GM12865 (cell line): ENCODE data around the gene ZNF563.
A peak's percentile ranks its signal among the peaks of the same experiment; 100 is the strongest.

Experiments
- DNase-seq: peaks from one replicate; pipeline ENCODE4 v3.0.0; 2010; ENCODE audit warnings: low read depth
- H3K4me3 ChIP-seq: 2 replicates; pipeline ENCODE4 v1.5.1; 2011; ENCODE audit warnings: mild to moderate bottlenecking, low read depth, low read length, control low read depth
- TF ChIP-seq, protein P1 (sequence below): IDR thresholded peaks from 2 replicates; pipeline ENCODE4 v1.5.1; 2011; ENCODE audit warnings: low read length, control low read depth, low read depth, inconsistent platforms; ENCODE audit not compliant: insufficient read depth; ENCODE audit errors: missing control alignments

Gene ZNF563

DNA sequence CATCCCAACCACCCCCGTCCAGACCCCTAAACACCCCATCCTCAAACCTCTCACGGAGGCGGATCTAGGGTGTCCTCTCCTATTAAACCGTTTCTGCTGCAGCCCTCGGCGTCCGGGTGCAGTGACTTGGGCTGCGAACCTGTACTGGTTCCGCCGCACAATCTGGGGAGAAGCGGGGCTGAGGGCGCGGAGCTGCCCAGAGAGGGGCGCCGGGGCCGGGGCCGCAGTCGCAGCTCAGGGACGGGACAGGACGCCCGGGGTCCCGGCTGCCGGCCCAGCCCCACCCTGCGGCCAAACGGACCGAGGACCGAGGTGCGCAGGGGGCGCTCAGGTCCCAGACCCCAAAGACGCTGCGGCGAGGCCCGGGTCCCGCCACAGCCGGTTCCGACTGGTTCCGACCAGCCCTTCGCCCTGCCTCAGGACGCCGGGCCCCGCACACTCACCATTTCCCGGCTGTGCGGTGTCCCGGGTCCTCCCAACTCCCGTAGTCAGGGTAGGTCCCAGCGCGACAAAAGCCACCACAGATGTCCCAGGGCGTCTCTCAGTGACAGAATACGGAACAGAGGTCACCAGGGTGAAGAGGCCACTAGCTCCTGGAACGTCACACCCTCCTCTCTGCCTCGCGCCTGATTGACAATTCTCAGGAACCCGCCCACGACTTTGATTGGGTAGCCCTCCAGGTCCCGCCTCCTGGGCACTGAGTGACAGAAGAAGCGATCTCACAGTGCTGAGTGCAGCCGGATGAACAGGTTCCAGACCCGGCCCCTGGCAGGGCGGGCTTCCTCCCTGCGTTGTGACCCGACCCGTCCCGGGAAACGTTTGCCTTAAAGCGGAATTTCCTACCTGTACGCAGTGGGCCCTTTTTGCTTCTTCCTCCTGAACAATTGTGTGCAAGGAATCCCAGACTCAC, 38.9 kb downstream of the ZNF563 start, which contains the start of gene ZNF44:
TSS of gene ZNF44 (minus strand) at position 635 of the 910 bp plus-strand sequence. CDS start at position 446, 189 bp downstream.
- TF ChIP-seq, protein P1, sequence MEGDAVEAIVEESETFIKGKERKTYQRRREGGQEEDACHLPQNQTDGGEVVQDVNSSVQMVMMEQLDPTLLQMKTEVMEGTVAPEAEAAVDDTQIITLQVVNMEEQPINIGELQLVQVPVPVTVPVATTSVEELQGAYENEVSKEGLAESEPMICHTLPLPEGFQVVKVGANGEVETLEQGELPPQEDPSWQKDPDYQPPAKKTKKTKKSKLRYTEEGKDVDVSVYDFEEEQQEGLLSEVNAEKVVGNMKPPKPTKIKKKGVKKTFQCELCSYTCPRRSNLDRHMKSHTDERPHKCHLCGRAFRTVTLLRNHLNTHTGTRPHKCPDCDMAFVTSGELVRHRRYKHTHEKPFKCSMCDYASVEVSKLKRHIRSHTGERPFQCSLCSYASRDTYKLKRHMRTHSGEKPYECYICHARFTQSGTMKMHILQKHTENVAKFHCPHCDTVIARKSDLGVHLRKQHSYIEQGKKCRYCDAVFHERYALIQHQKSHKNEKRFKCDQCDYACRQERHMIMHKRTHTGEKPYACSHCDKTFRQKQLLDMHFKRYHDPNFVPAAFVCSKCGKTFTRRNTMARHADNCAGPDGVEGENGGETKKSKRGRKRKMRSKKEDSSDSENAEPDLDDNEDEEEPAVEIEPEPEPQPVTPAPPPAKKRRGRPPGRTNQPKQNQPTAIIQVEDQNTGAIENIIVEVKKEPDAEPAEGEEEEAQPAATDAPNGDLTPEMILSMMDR: no peak
- peak; percentile 98 for DNase-seq
- H3K4me3 ChIP-seq: peak within 1 kb of the TSS; percentile 66

DNA sequence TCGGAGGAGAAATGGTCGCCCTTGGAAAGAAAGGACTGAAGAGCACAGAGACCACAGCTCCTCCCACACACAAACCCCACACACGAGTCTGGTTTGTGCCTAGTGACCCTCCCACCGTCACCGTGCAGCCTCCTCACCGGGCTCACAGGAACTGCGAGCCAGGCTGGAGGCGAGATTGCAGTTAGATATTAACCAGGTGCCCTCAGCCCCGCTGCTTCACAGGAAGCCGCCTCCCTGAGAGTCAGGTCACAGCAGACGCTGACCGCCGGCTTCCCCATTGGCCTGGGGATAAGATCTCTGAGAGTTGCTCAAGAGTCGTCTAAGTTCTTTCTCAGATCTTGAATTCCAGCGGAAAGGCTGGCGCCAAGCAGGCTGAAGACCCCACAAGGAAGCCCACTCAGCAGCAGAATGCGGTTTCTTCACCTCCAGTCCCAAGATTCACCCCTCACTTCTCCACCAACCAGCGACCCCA, 39.6 kb downstream of the ZNF563 start:
- H3K4me3 ChIP-seq: peak overlapping the region; percentile 66
- TF ChIP-seq, protein P1: no peak
- peak; percentile 81 for DNase-seq

DNA sequence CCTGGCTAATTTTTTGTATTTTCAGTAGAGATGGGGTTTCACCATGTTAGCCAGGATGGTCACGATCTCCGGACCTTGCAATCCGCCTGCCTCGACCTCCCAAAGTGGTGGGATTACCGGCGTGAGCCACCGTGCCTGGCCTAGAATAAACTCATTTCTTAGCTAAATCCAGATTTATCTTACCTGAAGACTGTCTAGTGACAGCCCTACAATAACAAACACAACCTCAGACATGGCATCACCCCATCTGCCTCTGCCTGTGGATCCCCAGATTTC, 43.7 kb downstream of the ZNF563 start:
- H3K4me3 ChIP-seq: no peak overlapping the region
- TF ChIP-seq, protein P1: no peak
- no peak for DNase-seq

DNA sequence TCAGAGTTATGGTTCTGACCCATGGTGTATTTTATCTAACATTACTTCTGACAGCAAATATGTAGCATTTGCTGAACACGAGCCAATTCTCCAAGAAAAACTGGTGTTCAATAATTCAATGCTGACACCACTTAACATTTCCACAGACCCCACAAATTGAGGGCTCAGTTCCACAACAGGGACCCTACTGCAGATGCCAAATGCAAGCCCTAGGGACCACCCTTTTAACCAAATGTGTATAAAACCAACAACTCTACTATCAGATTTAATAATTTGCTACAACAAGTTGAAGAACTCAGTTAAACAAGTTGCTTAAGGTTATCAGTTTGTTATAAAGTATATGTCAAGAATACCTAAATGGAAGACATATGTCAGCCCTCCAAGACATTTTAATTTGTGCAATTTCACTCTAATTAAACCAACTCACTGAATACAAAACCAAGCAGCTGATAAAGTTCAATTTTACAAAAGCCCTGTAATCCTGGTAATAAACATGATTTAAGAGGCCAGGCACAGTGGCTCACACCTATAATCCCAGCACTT, 45.4 kb downstream of the ZNF563 start:
- TF ChIP-seq, protein P1: no peak
- DNase-seq: no peak
- no peak overlapping the region for H3K4me3 ChIP-seq

DNA sequence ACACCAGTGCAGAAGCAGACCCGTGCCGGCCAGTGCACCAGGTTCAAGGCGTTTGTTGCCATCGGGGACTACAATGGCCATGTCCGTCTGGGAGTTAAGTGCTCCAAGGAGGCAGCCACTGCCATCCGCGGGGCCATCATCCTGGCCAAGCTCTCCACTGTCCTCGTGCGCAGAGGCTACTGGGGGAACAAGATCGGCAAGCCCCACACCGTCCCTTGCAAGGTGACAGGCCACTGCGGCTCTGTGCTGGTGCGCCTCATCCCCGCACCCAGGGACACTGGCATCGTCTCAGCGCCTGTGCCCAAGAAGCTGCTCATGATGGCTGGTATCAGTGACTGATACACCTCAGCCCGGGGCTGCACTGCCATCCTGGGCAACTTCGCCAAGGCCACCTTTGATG, 48.8 kb downstream of the ZNF563 start:
- no peak for DNase-seq
- no peak overlapping the region for H3K4me3 ChIP-seq
- TF ChIP-seq, protein P1: no peak

DNA sequence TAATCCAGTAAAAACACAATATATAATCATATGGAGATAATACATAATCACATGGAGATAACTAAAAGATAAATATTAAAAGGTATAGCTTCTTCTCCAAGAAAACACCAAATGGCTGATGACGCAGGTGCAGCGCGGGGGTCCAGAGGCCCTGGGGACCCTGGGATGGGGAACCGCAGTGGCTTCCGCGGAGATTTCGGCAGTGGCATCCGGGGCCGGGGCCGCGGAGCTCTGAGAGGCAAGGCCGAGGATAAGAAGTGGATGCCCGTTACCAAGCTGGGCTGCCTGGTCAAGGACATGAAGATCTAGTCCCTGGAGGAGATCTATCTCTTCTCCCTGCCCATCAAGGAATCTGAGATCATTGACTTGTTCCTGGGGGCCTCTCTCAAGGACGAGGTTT, 49.2 kb downstream of the ZNF563 start:
- H3K4me3 ChIP-seq: no peak overlapping the region
- DNase-seq: no peak
- TF ChIP-seq, protein P1: no peak
